ENCODE measurements around the gene JCAD. TPM values are rescaled to one million over a fixed set of nuclear protein-coding genes. Genes with fewer than 3 reads are reported as not detected.

Gene JCAD
- 0.35 and 0.46 TPM in 2 replicates for total RNA-seq

GRCh38 chr10:30059209-30060107 lies at the start of gene JCAD:
Gene JCAD, minus strand, starts transcription at chr10:30059586. Its CDS starts 11,774 bp downstream, at chr10:30047812.

